GM19023 (cell line): ENCODE measurements around the gene CHM.

Experiments
- ATAC-seq: cut with Tn5 transposase; IDR thresholded peaks from one replicate; pipeline ENCODE4 v1.9.1; 2021; ENCODE audit warnings: mild to moderate bottlenecking, moderate library complexity; ENCODE audit not compliant: unreplicated experiment

The CHM gene

DNA sequence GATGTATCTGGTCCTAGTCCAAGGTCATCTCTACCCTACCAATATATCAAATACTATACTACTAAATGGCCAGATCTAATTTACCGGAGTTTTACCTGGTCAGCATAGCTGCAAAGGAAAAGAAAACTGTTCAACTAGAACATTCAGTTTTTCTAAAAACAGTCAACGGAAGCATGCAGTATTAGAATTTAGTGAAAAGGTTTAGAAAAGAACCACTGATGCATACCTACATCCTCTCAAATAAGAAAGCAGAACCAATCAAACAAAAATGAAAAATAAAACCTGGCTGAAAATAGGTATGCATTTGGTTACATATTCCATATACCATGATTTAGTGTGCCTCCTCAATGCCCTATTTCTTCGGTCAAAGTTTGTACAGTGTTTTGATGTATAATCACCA lies 140.0 kb downstream of the CHM start:
- no peak for ATAC-seq

DNA sequence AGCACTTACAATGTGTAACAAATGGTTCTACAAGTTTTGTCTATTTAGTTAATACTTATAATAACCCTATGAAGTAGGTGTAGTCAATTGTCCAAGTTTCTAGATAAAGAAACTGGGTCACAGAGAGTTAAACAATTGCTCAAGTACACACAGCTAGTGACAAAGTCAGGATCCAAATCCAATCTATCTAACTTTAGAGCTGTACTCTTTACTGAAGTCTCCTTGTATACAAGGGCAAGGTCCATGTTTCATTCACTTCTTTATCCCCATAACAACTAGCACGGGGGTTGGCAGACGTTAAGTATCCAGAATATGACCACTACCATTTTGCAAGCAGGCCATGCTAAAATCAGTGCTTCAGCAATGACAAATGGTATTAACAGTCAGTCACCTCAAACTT lies 141.0 kb downstream of the CHM start:
- no peak for ATAC-seq

DNA sequence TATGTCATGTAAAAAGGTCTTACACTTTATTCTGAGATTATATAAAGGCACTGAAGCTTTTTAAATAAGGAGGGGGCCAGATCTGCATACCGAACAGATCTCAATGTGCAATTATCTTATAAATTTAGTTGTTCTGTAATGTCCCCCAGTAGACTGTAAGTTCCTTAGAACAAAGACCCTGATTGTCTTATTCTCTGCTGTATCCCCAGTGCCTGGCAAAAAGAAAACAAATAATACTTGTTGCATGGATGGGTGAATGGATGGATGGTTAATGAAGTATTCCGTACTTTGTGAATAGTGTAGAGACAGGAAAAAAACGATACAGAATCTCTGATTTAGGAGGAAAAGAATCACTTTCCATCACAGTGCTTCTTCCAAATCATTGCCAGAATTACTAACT lies 141.5 kb downstream of the CHM start:
- ATAC-seq: no peak

DNA sequence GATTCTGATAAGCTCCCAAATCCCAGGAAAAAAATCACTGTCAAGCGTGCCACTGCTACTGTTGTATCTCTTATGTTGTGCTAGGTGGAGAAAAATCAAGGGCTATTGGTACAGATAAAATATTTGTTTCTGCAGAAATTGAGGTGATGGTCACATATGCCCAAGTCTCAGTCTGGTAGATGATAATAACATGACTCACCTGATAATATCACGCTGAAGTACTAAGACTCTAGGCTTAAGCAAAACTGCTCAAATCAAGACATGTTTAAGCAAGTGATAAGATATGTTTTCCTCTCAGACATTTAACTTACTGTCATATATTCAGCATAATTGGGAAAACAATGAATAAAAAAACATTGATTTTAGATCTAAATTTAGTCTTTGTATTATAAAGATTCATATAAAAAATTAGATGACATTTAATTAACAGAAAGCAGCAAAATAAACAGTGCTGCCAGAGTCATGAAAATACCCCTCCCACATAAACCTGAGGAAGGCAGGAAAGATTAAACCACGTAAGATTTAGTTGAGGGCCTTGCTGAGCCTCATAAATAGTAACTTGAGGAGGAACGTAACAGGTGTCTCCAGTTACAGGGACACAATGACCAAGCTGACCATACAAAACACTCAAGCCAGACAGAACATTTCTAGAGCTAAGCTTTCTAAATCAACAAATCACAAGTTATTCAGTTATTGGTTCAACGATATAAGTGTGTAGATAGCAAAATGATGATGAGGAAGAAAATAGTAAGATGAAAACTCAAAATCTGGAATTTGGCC lies 143.5 kb downstream of the CHM start:
- ATAC-seq: no peak

DNA sequence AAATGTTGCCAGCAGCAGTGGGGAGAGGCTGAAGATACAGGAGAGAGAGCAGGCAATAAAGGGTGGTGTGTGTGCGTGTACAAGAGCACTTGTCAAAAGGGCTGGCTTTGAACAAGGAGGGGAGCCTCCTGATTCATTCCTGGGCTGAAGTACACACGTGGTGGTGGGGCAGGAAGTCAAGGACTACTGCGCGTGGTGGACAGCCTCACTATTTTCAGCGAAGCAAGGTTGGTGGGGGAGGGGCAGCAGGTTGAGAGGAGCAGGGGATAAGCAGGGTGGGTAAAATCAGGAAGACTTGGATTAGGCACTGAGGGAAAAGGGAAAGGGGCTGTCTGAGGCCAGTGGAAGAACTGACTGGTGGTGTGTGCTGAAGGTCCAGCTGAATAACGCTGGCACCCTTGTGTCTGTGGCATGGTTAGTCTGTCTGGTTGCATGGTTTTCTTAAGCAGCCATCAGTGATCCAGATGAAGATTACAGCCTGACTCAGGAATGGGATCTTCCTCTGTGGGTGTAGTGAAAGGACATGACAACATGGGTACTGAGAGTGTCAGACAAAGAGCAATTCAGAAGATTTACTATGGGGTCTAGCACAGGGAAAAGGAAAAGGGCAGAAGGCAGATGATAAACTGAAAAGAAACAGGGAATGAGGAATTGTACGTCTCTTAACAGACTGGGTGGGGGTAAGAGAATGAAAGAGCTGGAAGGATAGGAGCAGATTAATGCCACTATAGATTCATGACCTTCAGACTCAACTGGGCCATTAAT lies 149.8 kb downstream of the CHM start:
- no peak for ATAC-seq

DNA sequence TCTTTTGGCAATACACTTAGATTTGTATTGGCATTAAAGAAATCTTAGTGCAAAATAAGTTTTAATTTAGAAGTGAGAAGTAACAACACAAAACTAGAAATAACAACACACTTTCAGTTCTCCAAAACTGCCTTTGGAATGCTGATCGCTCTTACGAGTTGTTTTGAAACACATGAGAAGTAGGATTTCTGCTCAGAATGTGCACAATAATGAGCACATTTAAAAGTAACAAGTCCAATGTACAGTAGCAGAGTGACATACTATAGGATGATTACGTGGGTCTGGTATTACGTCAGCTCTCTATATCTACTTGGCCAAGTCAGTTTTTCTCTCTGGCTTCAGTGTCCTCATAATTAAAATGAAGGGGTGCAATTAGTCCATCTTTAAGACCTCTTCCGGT lies 164.8 kb downstream of the CHM start:
- no peak for ATAC-seq

DNA sequence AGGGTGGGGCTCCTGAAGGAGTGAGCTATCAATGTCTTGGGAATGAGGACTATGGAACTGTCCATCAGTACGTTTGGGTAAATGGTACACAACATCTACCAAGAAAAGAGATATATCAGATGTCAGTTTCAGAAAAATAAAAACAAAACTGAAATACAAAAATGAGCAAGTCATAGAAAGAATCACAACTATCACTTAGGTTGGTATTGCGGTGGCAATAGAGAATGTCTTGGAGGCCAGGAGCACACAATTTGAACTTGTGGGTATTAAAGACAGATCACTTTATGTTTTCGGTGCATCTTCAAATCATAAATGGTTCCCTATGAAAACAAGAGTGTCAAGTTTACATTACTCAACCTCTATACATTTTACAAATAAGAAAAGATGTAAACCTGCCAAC lies 176.8 kb downstream of the CHM start:
- no peak for ATAC-seq

DNA sequence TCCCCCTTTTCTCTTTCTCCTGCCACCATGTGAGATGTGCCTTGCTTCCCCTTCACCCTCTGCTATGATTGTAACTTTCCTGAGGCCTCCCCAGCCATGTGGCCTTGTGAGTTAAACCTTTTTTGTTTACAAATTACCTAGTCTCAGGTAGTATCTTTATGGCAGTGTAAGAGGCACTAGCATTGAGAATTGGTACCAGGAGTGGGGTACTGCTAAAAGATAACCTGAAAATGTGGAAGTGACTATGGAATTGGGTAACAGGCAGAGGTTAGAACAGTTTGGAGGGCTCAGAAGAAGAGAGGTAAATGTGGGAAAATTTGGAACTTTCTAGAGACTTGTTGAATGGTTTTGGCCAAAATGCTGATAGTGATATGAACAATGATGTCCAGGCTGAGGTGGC lies 182.0 kb downstream of the CHM start:
- ATAC-seq: no peak

DNA sequence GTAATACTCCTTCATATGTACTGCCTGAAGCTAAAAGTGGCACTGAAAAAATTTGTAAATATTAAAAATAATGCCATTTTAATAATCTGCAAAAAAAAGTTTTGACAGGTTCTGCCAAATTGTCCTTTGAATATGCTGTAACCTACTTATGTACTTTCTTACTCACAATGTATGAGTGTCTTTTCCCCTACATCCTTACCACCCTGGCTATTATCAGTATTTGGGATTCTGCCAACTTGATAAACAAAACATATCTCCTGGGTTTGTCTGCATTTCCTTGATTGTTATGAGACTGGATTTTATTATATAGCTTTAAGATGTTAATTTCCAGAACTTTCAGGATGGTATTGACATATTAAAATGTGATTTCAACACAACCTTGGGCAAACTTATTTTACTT lies 187.9 kb downstream of the CHM start:
- ATAC-seq: no peak

DNA sequence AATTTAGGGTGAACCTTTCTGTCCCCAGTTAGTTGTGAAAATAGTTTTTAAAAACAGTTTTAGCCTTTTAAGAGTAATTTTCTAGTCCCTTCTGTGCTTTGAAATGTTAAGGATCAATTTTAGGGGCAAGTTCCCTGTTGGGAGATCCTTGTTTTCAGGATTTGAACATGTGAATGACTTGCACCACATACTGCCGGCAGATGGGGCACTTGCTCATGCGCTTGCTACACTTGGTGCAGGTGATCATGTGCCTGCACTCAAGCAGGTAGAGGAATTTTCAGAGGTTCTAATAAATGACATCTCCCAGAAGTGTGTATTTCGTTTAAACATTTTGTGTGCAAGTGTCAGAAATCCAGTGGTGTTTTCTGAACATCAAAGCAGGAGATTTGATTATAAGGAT lies 195.9 kb downstream of the CHM start:
- no peak for ATAC-seq

DNA sequence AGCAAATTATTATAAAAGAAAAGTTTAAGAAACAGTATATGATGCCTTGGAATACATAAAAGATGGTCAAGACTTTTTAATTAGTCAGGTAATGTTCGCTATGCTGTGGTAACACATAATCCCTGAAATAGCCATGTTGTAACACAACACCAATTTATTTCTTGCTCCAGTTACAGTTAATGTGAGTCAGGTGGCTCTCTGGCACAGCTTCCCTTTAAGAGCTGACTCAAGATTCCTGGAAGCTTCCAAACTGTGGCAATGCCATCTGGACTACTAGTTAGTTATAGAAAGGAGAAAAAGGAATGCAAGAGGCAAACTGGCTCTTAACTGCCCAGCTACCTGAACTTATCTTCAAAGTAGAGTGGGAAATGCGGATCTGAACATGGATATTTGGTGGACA lies 210.5 kb downstream of the CHM start:
- ATAC-seq: no peak

DNA sequence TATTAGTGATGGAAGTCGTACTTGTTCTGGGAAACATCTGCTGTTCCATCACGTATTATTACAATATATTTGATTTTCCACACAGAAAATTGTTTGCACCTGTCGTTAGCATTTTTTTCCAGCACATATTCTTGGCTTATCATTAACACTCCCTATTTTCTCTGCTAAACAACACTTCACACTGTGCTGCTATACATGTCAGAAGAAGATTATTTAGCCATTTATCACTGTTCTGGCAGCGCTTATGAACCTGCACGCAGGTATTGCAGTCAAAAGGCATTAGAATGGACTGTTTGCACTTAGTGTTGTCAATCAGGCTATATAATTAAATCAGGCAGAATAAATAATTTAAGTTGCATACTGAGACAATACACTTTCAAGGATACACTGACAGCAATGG lies 218.6 kb downstream of the CHM start:
- ATAC-seq: no peak

DNA sequence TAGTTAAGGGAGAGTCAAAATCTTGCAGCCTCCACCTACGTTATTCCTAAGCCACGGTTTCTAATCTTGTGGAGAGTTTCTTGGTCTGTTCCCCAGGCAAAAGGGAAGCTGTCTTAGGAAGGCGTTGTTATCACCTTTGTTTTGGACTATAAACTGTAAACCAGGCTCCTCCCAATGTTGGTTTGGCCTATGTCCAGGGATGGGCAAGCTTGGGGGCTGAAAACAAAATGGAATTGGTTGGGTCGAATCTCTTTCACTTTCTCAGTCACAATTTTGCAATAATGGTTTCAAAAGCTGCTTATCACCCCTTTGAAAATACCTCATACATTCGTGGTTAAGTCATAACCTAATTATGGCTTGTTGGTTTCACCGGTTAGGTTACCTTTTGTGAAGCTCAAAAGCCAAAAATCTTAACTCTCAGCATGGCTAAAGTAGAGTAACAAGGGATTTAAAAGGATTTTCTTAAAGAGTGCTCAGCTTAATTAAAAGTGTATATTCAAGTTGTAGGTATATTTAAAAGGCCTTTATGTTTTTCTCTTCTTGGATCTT lies 232.1 kb downstream of the CHM start:
- no peak for ATAC-seq
